ENCODE results near the gene SCN4A. TPM values are rescaled to one million over a fixed set of nuclear protein-coding genes. Genes with fewer than 3 reads are reported as not detected.

The SCN4A gene
- total RNA-seq, 4 donors from 2014 or later = under 0.01 to 0.71 (median 0.20) TPM

GRCh38 chr17:63937920-63938319, 34.8 kb downstream of the SCN4A start:
- DNase-seq (ENCODE audit: extremely low spot score) = no peak
- H3K9me3 ChIP-seq = no peaks in the 10 kb centered on the region
- no peak overlapping the region for H3K4me3 ChIP-seq
- no peak overlapping the region for H3K27ac ChIP-seq (replicated peaks in 1 of 4)
- H3K27me3 ChIP-seq = no peaks in the 10 kb centered on the region
- TF ChIP-seq, protein P1, sequence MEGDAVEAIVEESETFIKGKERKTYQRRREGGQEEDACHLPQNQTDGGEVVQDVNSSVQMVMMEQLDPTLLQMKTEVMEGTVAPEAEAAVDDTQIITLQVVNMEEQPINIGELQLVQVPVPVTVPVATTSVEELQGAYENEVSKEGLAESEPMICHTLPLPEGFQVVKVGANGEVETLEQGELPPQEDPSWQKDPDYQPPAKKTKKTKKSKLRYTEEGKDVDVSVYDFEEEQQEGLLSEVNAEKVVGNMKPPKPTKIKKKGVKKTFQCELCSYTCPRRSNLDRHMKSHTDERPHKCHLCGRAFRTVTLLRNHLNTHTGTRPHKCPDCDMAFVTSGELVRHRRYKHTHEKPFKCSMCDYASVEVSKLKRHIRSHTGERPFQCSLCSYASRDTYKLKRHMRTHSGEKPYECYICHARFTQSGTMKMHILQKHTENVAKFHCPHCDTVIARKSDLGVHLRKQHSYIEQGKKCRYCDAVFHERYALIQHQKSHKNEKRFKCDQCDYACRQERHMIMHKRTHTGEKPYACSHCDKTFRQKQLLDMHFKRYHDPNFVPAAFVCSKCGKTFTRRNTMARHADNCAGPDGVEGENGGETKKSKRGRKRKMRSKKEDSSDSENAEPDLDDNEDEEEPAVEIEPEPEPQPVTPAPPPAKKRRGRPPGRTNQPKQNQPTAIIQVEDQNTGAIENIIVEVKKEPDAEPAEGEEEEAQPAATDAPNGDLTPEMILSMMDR (IDR thresholded peaks at IDR 0.05) = no peak
- TF ChIP-seq EP300 (IDR thresholded peaks at IDR 0.05) = no peak
- no peak for TF ChIP-seq POLR2A (IDR thresholded peaks at IDR 0.05; ENCODE audit: low read depth)
- no peak for TF ChIP-seq POLR2AphosphoS5 (IDR thresholded peaks at IDR 0.05)
- no peaks in the 10 kb centered on the region for H3K4me1 ChIP-seq
- intact Hi-C loops (cut with DNase I) = no loop called here
- WGBS = 94% methylated on average over 4 of the region's 4 CpGs
- H3K36me3 ChIP-seq = no peaks in the 10 kb centered on the region

GRCh38 chr17:63937319-63937718, 35.4 kb downstream of the SCN4A start:
- intact Hi-C loops (cut with DNase I) = no loop called here

DNA sequence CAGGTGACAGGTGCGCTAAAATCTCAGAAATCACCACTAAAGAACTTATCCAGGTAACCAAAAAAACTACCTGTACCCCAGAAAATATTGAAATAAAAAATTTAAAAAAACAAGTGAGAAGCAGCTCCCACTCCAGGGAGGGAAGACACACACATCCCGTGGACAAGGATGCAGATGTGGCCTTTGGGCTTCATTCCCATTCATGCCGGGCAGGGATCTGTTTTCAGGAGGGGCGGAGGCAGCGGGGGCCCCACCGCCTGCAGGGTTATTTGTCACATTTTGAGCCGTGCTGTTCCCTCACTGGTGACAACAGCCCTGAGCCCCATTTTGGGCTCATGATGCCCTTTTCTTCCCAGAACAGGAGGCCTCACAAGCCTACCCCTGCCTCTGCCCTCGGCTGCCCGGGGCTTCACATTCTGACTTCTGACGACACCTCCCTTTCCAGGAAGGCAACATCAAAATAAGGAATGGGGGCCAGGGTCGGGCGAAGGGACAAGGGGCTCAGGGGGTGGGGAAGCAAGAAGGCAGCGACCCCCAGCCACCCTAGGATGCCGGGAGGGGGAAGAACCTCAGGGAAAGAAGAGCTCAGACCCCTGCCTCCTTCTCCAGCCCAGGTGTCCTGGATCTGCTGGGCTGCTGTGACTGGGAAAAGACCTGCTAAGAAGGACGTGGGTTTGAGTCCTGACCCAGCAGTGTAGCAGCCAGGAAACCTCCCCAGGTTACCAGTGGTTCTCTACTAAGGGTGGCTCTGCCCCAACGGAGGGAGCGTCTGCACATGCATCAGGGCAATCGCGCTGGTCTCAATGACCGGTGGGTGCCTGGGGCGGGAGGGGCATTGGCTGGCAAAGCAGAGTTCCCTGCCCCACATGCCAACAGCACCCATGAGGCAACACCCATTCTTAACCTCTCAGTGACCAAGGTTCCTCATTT, 38.3 kb downstream of the SCN4A start:
- H3K9me3 ChIP-seq = no peaks in the 10 kb centered on the region
- H3K4me3 ChIP-seq = no peak overlapping the region
- no peak overlapping the region for H3K27ac ChIP-seq (replicated peaks in 1 of 4)
- 83% methylated on average over 20 of the region's 21 CpGs for WGBS
- intact Hi-C loops (cut with DNase I) = no loop called here
- peaks cover 0 to 4% (median 0%) of the 10 kb centered on the region in 4 donors for H3K36me3 ChIP-seq
- no peak for DNase-seq (ENCODE audit: extremely low spot score)
- peaks cover 5 to 20% (median 16%) of the 10 kb centered on the region in 4 donors for H3K4me1 ChIP-seq
- TF ChIP-seq POLR2AphosphoS5 (IDR thresholded peaks at IDR 0.05) (no peak), POLR2A (IDR thresholded peaks at IDR 0.05; ENCODE audit: low read depth) (no peak), EP300 (IDR thresholded peaks at IDR 0.05) (no peak)
- TF ChIP-seq, protein P1 (IDR thresholded peaks at IDR 0.05) = no peak
- H3K27me3 ChIP-seq = no peaks in the 10 kb centered on the region

More at GRCh38 chr17:63937319-63937718, 35.4 kb downstream of the SCN4A start:
- no peak for TF ChIP-seq EP300 (IDR thresholded peaks at IDR 0.05)
- no peak for TF ChIP-seq POLR2A (IDR thresholded peaks at IDR 0.05; ENCODE audit: low read depth)
- TF ChIP-seq, protein P1 (IDR thresholded peaks at IDR 0.05) = no peak
- no peak for TF ChIP-seq POLR2AphosphoS5 (IDR thresholded peaks at IDR 0.05)
- Histone ChIP-seq H3K27ac (replicated peaks in 1 of 4) (no peak overlapping the region), H3K27me3 (no peaks in the 10 kb centered on the region), H3K4me1 (peaks cover 0 to under 1% (median 0%) of the 10 kb centered on the region in 4 donors), H3K4me3 (no peak overlapping the region), H3K36me3 (no peaks in the 10 kb centered on the region), H3K9me3 (no peaks in the 10 kb centered on the region)
- 91% methylated on average over 6 of the region's 6 CpGs for WGBS
- no peak for DNase-seq (ENCODE audit: extremely low spot score)

- no peaks in the 10 kb centered on the region for H3K27me3 ChIP-seq
- peaks cover 0 to 12% (median 0%) of the 10 kb centered on the region in 4 donors for H3K36me3 ChIP-seq
- WGBS = 81% methylated on average over 8 of the region's 8 CpGs
- TF ChIP-seq EP300 (IDR thresholded peaks at IDR 0.05) = no peak
- TF ChIP-seq POLR2A (IDR thresholded peaks at IDR 0.05; ENCODE audit: low read depth) = no peak
- TF ChIP-seq, protein P1 (IDR thresholded peaks at IDR 0.05) = no peak
- TF ChIP-seq POLR2AphosphoS5 (IDR thresholded peaks at IDR 0.05) = no peak
- H3K4me1 ChIP-seq = peaks cover 5 to 20% (median 16%) of the 10 kb centered on the region in 4 donors
- no peaks in the 10 kb centered on the region for H3K9me3 ChIP-seq
- no peak overlapping the region for H3K4me3 ChIP-seq
- intact Hi-C loops (cut with DNase I) = no loop called here
- DNase-seq (ENCODE audit: extremely low spot score) = no peak
- H3K27ac ChIP-seq (replicated peaks in 1 of 4) = no peak overlapping the region
Measured at GRCh38 chr17:63933598-63933997, 39.1 kb downstream of the SCN4A start.

All from esophagus muscularis mucosa (tissue), 4 donors.